Fibroblast of lung (primary cell): ENCODE results near the gene CNTN4.

Experiments
- EZH2 ChIP-seq: IDR thresholded peaks from 2 replicates; pipeline ENCODE4 v1.5.1; 2012; ENCODE audit warnings: low read length, control low read depth, mild to moderate bottlenecking; ENCODE audit errors: missing control alignments
- TF ChIP-seq, protein P1 (sequence below), 2 donors: IDR thresholded peaks in 1 of 2; conservative IDR thresholded peaks in 1 of 2; 1 replicate in 1 of 2; 2 replicates in 1 of 2; pipeline ENCODE4 v1.5.1; 2011 to 2012; ENCODE audit warnings: low read length in 2 of 2, control low read depth in 1 of 2, inconsistent platforms in 1 of 2, low read depth in 1 of 2, mild to moderate bottlenecking in 1 of 2

- TF ChIP-seq, protein P1, sequence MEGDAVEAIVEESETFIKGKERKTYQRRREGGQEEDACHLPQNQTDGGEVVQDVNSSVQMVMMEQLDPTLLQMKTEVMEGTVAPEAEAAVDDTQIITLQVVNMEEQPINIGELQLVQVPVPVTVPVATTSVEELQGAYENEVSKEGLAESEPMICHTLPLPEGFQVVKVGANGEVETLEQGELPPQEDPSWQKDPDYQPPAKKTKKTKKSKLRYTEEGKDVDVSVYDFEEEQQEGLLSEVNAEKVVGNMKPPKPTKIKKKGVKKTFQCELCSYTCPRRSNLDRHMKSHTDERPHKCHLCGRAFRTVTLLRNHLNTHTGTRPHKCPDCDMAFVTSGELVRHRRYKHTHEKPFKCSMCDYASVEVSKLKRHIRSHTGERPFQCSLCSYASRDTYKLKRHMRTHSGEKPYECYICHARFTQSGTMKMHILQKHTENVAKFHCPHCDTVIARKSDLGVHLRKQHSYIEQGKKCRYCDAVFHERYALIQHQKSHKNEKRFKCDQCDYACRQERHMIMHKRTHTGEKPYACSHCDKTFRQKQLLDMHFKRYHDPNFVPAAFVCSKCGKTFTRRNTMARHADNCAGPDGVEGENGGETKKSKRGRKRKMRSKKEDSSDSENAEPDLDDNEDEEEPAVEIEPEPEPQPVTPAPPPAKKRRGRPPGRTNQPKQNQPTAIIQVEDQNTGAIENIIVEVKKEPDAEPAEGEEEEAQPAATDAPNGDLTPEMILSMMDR (conservative IDR thresholded peaks at IDR 0.05 in 1 of 2, IDR thresholded peaks at IDR 0.05 in 1 of 2; ENCODE audit: low read depth in 1 of 2, low read length in 2 of 2), result peak in 1 of 2 donors; percentile 18
- TF ChIP-seq EZH2, result no peak
Observed at GRCh38 chr3:2921903-2922302, 823.2 kb downstream of the CNTN4 start.
